Osteoblast (primary cell): ENCODE results near the gene CYP51A1. TPM values are rescaled to one million over a fixed set of nuclear protein-coding genes. Genes with fewer than 3 reads are reported as not detected.

Source experiments
- DNase-seq: peaks from one replicate; pipeline ENCODE4 v3.0.0; 2011; ENCODE audit warnings: low spot score, mixed read lengths; ENCODE audit not compliant: insufficient read length; ENCODE audit errors: missing footprints
- H2AFZ ChIP-seq: 2 replicates; pipeline ENCODE4 v1.6.0; 2011; ENCODE audit warnings: mild to moderate bottlenecking, low read length
- H3K27ac ChIP-seq: 2 replicates; pipeline ENCODE4 v1.5.1; 2011; ENCODE audit warnings: mild to moderate bottlenecking, low read depth, low read length, moderate library complexity
- H3K27me3 ChIP-seq: 2 replicates; pipeline ENCODE4 v1.6.0; 2012; ENCODE audit warnings: mild to moderate bottlenecking, control low read depth, inconsistent platforms, low read length, moderate library complexity; ENCODE audit not compliant: insufficient read depth
- H3K36me3 ChIP-seq: 2 replicates; pipeline ENCODE4 v1.5.1; 2011; ENCODE audit warnings: mild to moderate bottlenecking, low read length, control low read depth, moderate library complexity; ENCODE audit not compliant: insufficient read depth
- H3K4me1 ChIP-seq: 2 replicates; pipeline ENCODE4 v1.5.1; 2011; ENCODE audit warnings: mild to moderate bottlenecking, low read length, control low read depth, moderate library complexity; ENCODE audit not compliant: insufficient read depth
- H3K4me2 ChIP-seq: 2 replicates; pipeline ENCODE4 v1.6.0; 2011; ENCODE audit warnings: mild to moderate bottlenecking, low read length; ENCODE audit not compliant: insufficient read depth
- H3K4me3 ChIP-seq: fragments of 200-600 bp; sonication (generic); 3 replicates; pipeline ENCODE4 v1.5.1; 2012; ENCODE audit warnings: mild to moderate bottlenecking, low read length, inconsistent platforms; ENCODE audit not compliant: insufficient read depth
- H3K79me2 ChIP-seq: 2 replicates; pipeline ENCODE4 v1.6.0; 2012; ENCODE audit warnings: mild to moderate bottlenecking, low read length, control low read depth, inconsistent platforms; ENCODE audit not compliant: insufficient read depth
- H3K9me3 ChIP-seq: 2 replicates; pipeline ENCODE4 v1.5.1; 2011; ENCODE audit warnings: low read depth, low read length, control low read depth
- H4K20me1 ChIP-seq: 2 replicates; pipeline ENCODE4 v1.6.0; 2012; ENCODE audit warnings: mild to moderate bottlenecking, low read length, control low read depth; ENCODE audit not compliant: insufficient read depth
- total RNA-seq: library from RNA; depleted of rRNA; stranded (reverse); fragments of >200 nt; gene quantifications from 2 replicates; pipeline ENCODE4 v1.2.3, GENCODE V29; 2012
- TF ChIP-seq, protein P1 (sequence below): IDR thresholded peaks from 2 replicates; pipeline ENCODE4 v1.5.1; 2011; ENCODE audit warnings: mild to moderate bottlenecking, low read depth, low read length, moderate library complexity; ENCODE audit errors: extremely low read depth

CYP51A1 gene
- total RNA-seq, 1 donor = 283 TPM

GRCh38 chr7:92076509-92076908 lies 57.8 kb downstream of the CYP51A1 start:
- H3K27ac ChIP-seq = no peak overlapping the region
- peaks cover 15% of the 10 kb centered on the region for H3K36me3 ChIP-seq
- H3K27me3 ChIP-seq = no peaks in the 10 kb centered on the region
- H4K20me1 ChIP-seq = no peaks in the 10 kb centered on the region
- no peaks in the 10 kb centered on the region for H3K4me1 ChIP-seq
- no peak overlapping the region for H2AFZ ChIP-seq
- TF ChIP-seq, protein P1, sequence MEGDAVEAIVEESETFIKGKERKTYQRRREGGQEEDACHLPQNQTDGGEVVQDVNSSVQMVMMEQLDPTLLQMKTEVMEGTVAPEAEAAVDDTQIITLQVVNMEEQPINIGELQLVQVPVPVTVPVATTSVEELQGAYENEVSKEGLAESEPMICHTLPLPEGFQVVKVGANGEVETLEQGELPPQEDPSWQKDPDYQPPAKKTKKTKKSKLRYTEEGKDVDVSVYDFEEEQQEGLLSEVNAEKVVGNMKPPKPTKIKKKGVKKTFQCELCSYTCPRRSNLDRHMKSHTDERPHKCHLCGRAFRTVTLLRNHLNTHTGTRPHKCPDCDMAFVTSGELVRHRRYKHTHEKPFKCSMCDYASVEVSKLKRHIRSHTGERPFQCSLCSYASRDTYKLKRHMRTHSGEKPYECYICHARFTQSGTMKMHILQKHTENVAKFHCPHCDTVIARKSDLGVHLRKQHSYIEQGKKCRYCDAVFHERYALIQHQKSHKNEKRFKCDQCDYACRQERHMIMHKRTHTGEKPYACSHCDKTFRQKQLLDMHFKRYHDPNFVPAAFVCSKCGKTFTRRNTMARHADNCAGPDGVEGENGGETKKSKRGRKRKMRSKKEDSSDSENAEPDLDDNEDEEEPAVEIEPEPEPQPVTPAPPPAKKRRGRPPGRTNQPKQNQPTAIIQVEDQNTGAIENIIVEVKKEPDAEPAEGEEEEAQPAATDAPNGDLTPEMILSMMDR = no peak
- no peaks in the 10 kb centered on the region for H3K9me3 ChIP-seq
- no peak overlapping the region for H3K4me3 ChIP-seq
- no peak overlapping the region for H3K4me2 ChIP-seq
- no peaks in the 10 kb centered on the region for H3K79me2 ChIP-seq
- no peak for DNase-seq

DNA sequence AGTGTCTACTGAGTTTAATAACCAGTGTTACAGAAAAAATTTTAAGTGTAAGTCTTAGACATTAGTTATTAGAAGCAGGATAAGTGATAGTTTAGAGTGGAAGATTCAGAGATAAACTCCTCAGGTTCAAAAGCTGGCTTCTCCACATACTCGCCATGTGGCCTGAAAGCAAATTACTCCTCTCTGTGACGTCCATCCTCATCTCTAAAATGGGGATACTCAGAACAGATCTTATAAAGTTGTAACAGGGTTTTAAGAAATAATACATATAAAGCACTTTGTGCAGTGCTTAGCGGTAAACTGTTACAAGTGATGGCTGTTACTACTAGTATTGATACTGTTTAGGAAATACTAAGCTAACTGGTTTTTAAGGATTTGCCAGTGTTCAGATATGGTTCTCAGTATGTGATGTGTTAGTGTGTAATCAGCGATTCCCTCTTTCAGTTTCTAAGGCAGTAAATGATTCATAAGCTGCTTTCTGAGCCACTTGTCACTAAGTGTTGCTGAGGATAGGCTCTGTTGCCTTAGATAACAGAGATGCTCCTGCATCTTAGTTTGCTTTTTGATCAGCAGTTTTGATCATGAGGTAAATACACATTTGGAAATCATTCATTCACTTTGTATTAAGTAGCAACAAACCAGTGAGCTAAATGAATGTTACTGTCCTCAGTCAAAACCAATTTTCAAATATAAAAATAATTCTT lies 58.7 kb downstream of the CYP51A1 start:
- Histone ChIP-seq H3K9me3 (no peaks in the 10 kb centered on the region), H3K4me1 (no peaks in the 10 kb centered on the region), H3K4me3 (no peak overlapping the region), H4K20me1 (no peaks in the 10 kb centered on the region), H3K36me3 (peaks cover 22% of the 10 kb centered on the region), H3K27me3 (no peaks in the 10 kb centered on the region), H2AFZ (no peak overlapping the region), H3K4me2 (no peak overlapping the region), H3K27ac (no peak overlapping the region), H3K79me2 (no peaks in the 10 kb centered on the region)
- no peak for DNase-seq
- TF ChIP-seq, protein P1 = no peak

DNA sequence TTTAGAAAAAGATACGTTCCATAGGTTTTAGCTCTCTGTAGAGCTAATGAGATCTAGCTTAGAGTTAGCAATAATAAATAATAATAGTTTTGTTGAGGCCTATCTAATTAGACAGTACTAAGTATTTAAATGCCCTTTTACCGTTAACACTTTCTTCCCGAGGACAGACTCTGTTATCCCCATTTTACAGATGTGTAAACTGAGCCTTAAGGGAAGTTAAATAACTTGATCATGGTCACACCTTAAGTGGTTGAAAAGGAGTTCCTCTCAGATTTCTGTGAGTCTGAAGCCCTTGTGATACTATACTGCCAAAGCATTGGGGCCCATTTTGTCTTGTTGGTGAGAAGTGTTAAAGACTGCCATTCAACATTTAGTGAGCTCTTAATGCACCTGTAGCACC lies 61.6 kb downstream of the CYP51A1 start:
- H3K4me3 ChIP-seq = no peak overlapping the region
- H3K27ac ChIP-seq = no peak overlapping the region
- TF ChIP-seq, protein P1 = no peak
- no peak overlapping the region for H3K4me2 ChIP-seq
- no peaks in the 10 kb centered on the region for H3K4me1 ChIP-seq
- no peak overlapping the region for H2AFZ ChIP-seq
- no peaks in the 10 kb centered on the region for H3K9me3 ChIP-seq
- no peaks in the 10 kb centered on the region for H3K27me3 ChIP-seq
- no peaks in the 10 kb centered on the region for H3K79me2 ChIP-seq
- DNase-seq = no peak
- H3K36me3 ChIP-seq = peaks cover 25% of the 10 kb centered on the region
- no peaks in the 10 kb centered on the region for H4K20me1 ChIP-seq

GRCh38 chr7:92072121-92072520 lies 62.2 kb downstream of the CYP51A1 start:
- no peaks in the 10 kb centered on the region for H3K4me1 ChIP-seq
- H3K27ac ChIP-seq = no peak overlapping the region
- TF ChIP-seq, protein P1 = no peak
- no peaks in the 10 kb centered on the region for H3K79me2 ChIP-seq
- no peaks in the 10 kb centered on the region for H4K20me1 ChIP-seq
- no peak overlapping the region for H3K4me2 ChIP-seq
- no peaks in the 10 kb centered on the region for H3K27me3 ChIP-seq
- no peaks in the 10 kb centered on the region for H3K9me3 ChIP-seq
- DNase-seq = no peak
- no peak overlapping the region for H2AFZ ChIP-seq
- H3K4me3 ChIP-seq = no peak overlapping the region
- peaks cover 27% of the 10 kb centered on the region for H3K36me3 ChIP-seq
